ENCODE data around the gene PNMA8A.
A peak's percentile ranks its signal among the peaks of the same experiment; 100 is the strongest.
"Not testable (repeated sequence)": the region's sequence is repeated elsewhere in the genome, so short reads cannot be mapped to it uniquely, and the experiment has no call there.

The PNMA8A gene

GRCh38 chr19:46461537-46461936, 9.8 kb downstream of the PNMA8A start:
- DNase-seq, result no peak

- DNase-seq, result no peak
These were observed 10.4 kb downstream of the PNMA8A start for GRCh38 chr19:46460981-46461380.

- no peak for DNase-seq
These were observed 11.3 kb downstream of the PNMA8A start for GRCh38 chr19:46460055-46460454.

DNA sequence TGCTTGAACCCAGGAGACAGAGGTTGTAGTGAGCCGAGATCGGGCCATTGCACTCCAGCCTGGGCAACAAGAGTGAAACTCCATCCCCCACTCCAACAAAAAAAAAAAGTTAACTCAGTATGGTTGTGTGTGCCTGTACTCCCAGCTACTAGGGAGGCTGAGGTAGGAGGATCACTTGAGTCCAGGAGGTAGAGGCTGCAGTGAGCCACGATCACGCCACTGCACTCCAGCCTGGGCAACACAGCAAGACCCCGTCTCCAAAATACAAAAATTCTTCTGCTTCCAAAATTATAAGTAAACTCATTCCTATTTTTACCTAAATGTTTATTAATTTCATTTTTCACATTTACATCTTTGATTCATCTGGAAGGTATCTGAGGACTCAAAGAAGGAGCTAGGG, 14.4 kb downstream of the PNMA8A start:
- no peak for DNase-seq

GRCh38 chr19:46454244-46454643, 17.1 kb downstream of the PNMA8A start:
- no peak for DNase-seq

GRCh38 chr19:46453661-46454060, 17.7 kb downstream of the PNMA8A start:
- DNase-seq, result no peak

GRCh38 chr19:46452186-46452585, 19.2 kb downstream of the PNMA8A start:
- DNase-seq, result no peak

- no peak for DNase-seq
These were observed 20.0 kb downstream of the PNMA8A start for GRCh38 chr19:46451352-46451751.

- DNase-seq, result no peak
These were observed 20.6 kb downstream of the PNMA8A start for GRCh38 chr19:46450737-46451136.

- DNase-seq, result no peak
These were observed 22.1 kb downstream of the PNMA8A start for GRCh38 chr19:46449228-46449627.

DNA sequence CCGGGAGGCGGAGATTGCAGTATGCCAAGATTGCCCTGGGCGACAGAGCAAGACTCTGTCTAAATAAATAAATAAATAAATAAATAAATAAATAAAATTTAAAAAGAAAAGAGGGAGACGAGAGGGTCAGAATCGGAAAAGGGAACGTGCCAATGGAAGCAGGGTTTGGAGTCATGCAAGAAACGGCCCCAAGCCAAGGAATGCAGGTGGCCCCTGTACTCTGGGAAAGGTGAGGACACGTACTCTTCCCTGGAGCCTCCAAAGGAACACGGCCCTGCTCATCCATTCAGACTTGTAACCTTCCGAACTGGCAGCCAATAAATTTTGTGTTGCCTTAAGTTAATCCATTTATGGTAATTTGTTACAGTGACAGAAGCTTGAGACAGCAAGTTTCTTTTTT, 22.8 kb downstream of the PNMA8A start:
- no peak for DNase-seq

GRCh38 chr19:46447824-46448223, 23.5 kb downstream of the PNMA8A start:
- no peak for DNase-seq

DNA sequence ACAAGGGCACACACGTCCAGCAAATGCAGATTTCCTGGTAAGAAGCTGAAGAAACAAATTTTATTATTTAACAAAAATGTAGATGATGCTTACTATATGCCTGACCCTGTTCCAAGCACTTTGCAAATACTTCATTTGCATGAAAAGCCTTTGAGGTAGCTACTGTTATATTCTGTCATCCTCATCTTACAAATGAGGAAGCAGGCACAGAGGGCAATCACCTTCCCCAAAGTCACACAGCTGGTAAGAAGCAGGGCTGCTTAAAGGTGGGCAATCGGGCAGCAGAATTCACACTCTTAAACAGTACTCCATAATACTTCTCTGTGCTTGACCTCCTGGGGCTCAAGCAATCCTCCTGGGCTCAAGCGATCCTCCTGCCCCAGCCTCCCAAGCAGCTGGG, 24.4 kb downstream of the PNMA8A start:
- DNase-seq, result no peak

- no peak for DNase-seq
These were observed 25.3 kb downstream of the PNMA8A start for GRCh38 chr19:46446021-46446420.

GRCh38 chr19:46442808-46443450, 28.4 kb downstream of the PNMA8A start:
- DNase-seq, result no peak

DNA sequence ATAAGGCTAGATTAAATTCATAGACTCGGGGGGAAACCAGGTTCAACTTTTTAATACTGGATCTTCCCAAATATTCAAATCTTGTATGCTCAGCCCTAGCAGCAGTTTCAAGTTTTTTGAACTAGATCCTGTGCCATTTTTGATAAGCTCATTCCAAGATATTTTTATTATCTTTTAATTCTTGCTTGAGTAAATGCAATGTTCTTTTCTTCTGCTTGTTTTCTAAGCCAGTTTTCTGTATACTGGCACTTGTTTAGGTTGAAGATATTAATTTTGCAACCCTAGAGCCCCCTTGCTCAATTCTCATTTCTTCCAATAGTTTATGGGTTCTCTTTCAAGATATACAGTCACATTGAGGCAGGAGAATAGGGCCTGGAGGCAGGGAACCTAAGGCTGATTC, 29.5 kb downstream of the PNMA8A start:
- no peak for DNase-seq

GRCh38 chr19:46435689-46436088, 35.7 kb downstream of the PNMA8A start:
- DNase-seq, result not testable (repeated sequence)

GRCh38 chr19:46435009-46435408, 36.4 kb downstream of the PNMA8A start:
- DNase-seq, result no peak

DNA sequence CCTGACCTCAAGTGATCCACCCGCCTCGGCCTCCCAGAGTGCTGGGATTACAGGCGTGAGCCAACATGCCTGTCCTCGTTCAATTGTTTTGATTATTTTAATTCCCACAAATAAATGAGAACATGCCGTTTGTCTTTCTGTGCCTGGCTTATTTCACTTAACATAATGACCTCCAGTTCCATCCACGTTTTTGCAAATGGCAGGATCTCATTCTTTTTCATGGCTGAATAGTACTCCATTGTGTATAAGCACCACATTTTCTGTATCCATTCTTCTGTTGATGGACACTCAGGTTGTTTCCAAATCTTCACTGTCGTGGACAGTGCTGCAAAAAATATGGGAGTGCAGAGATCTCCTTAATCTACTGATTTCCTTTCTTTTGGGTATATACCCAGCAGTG, 37.9 kb downstream of the PNMA8A start:
- DNase-seq, result not testable (repeated sequence)

- DNase-seq, result no peak
These were observed 39.5 kb downstream of the PNMA8A start for GRCh38 chr19:46431824-46432223.

GRCh38 chr19:46429999-46430398, 41.4 kb downstream of the PNMA8A start:
- DNase-seq, result peak; percentile 33

DNA sequence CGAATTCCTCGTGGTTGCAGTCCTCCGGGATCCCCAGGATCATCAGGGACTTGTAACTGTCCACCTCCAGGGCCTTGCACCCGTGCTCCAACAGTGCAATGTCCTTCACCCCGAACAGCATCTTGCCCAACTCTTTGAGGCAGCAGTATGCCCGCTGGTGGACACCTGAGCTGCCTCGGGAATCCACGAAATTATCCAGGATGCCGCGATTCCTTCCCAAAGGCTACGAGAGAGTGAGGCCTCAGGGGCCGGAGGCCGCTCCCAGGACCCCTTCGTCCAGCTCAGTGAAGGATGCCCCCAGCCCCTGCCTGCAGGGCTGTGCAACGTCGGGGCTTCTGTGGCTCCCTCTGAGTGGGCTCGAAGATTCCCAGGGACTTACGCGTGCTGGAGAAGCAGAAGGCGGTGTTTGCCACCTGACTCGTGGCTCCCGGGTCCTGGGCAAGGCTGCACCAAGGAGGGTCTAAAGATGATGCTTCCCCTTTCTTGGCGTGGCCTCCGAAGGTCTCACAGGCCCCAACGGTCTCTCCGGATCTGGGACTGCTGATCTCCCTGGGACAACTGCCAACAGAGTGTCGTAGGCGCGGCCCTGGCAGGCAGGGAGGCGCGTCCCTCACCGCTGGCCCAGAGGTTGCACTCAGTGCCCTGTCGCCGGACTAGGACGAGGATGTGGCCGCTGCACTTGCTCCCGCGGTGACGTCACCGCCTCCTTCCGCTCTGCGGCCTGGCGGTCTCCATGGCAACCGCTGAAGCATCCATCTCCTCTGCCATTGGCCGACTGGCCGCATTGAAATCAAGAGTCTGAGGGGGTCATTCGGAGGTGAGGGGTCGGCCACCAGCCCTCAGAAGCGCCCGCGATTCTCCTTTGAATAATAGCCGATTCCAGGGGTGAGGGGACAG, 42.9 kb downstream of the PNMA8A start, which contains the start of gene PNMA8C:
TSS of gene PNMA8C (minus strand) at position 698 of the 897 bp plus-strand sequence. CDS start at position 121, 577 bp downstream.
- peak; percentile 33 for DNase-seq

DNA sequence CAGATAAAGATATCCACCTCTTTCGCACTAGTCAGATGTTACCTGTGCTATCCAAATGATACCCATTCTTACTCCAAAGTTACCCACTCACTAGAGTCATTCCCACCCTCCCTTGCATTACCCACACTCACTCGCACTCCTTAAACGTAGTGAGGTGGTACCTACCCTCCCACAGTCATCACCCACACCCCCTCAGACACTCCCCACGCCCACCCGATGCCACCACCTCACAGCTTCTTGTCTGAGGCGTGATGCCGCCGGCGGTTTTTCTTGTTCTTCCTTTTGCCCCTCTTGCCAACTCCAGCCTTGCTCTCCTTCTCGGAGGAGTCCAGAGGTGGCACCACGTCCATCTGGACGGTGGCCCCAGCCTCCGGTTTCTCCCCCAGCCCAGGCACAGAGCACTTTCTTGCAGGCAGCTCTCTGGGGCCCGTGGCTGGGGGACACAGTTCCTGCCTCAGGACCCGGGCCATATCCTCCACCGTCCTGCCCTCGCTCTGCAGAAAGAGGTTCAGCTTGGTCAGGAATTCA, 43.8 kb downstream of the PNMA8A start:
- DNase-seq, result no peak
